Breast epithelium (tissue), 3 donors: ENCODE data around the gene STARD3.

Experiments
- CTCF ChIP-seq, 3 donors: fragments of 450-650 bp; IDR thresholded peaks; one replicate each; pipeline ENCODE4 v1.5.1; 2016 to 2017; ENCODE audit warnings: antibody characterized with exemption in 3 of 3, mild to moderate bottlenecking in 3 of 3, moderate library complexity in 3 of 3
- POLR2A ChIP-seq: fragments of 450-650 bp; IDR thresholded peaks from one replicate; pipeline ENCODE4 v1.6.1; 2016; ENCODE audit warnings: antibody characterized with exemption, mild to moderate bottlenecking, moderate library complexity
- POLR2AphosphoS5 ChIP-seq, 3 donors: sonication (generic); formaldehyde crosslinking; IDR thresholded peaks; one replicate each; pipeline ENCODE4 v1.6.1; 2017; ENCODE audit warnings: antibody characterized with exemption in 3 of 3

- no peak for TF ChIP-seq CTCF (IDR thresholded peaks at IDR 0.05)
- TF ChIP-seq POLR2A: no peak
- TF ChIP-seq POLR2AphosphoS5 (IDR thresholded peaks at IDR 0.05): no peak
Observed at GRCh38 chr17:39664581-39665561, 27.9 kb downstream of the STARD3 start, which contains the start of gene TCAP.
